SK-N-SH (cell line): ENCODE data around the gene MRAP. TPM values are rescaled to one million over a fixed set of nuclear protein-coding genes. Genes with fewer than 3 reads are reported as not detected.

Experiments
- CTCF ChIA-PET: fragments of 300-600, 350-600 bp; formaldehyde crosslinking; extraction: SDS; loops from one replicate; lab custom pipeline; 2021; lab: Yijun Ruan, JAX
- POLR2A ChIA-PET: fragments of 350-600 bp; sonication (Branson Sonifier 250); formaldehyde crosslinking; extraction: SDS; loops from one replicate; lab custom pipeline; 2020; ENCODE audit warnings: antibody characterized with exemption, inconsistent platforms; lab: Yijun Ruan, JAX
- DNase-seq: peaks from one replicate; pipeline ENCODE4 v3.0.0; 2012
- H2AFZ ChIP-seq: fragments of 200-600 bp; sonication (generic); 2 replicates; pipeline ENCODE4 v1.8.1; 2016; ENCODE audit warnings: antibody characterized with exemption, mild to moderate bottlenecking, low read depth
- H3F3A ChIP-seq: fragments of 200-600 bp; sonication (generic); replicated peaks from 2 replicates; pipeline ENCODE3; 2016; ENCODE audit warnings: antibody characterized with exemption, mild to moderate bottlenecking; ENCODE audit not compliant: insufficient read depth
- H3K27ac ChIP-seq, 2 experiments: fragments of 200-500 bp in 1 of 2; fragments of 200-600 bp in 1 of 2; sonication (Bioruptor generic) in 1 of 2; sonication (generic), shearing (Covaris generic) in 1 of 2; 2 replicates each; pipeline versions ENCODE4 v1.5.1 to v1.6.1; 2014 to 2016; ENCODE audit warnings: low read depth in 2 of 2, inconsistent platforms in 1 of 2, low read length in 1 of 2, mild to moderate bottlenecking in 1 of 2, mixed read lengths in 1 of 2
- H3K27me3 ChIP-seq: fragments of 200-600 bp; sonication (generic), shearing (Covaris generic); 2 replicates; pipeline ENCODE4 v1.6.1; 2016; ENCODE audit warnings: mixed run types; ENCODE audit not compliant: insufficient read depth
- H3K36me3 ChIP-seq, 2 experiments: fragments of 200-500 bp in 1 of 2; fragments of 200-600 bp in 1 of 2; sonication (Bioruptor generic) in 1 of 2; sonication (generic) in 1 of 2; replicated peaks in 1 of 2; 2 replicates each; pipeline versions ENCODE3 to v1.5.1; 2014 to 2016; ENCODE audit warnings: low read length in 1 of 2, mild to moderate bottlenecking in 1 of 2; ENCODE audit not compliant: insufficient read depth in 2 of 2, control insufficient read depth in 1 of 2
- H3K4me1 ChIP-seq, 2 experiments: fragments of 200-500 bp in 1 of 2; fragments of 200-600 bp in 1 of 2; sonication (Bioruptor generic) in 1 of 2; sonication (generic), shearing (Covaris generic) in 1 of 2; 2 replicates each; pipeline versions ENCODE4 v1.5.1 to v1.6.1; 2014 to 2016; ENCODE audit warnings: low read depth in 1 of 2, low read length in 1 of 2, mixed run types in 1 of 2; ENCODE audit not compliant: insufficient read depth in 2 of 2, control insufficient read depth in 1 of 2
- H3K4me2 ChIP-seq: fragments of 200-600 bp; sonication (generic), shearing (Covaris generic); 2 replicates; pipeline ENCODE4 v1.6.1; 2017; ENCODE audit warnings: mixed run types
- H3K4me3 ChIP-seq, 2 experiments: fragments of 200-500 bp in 1 of 2; fragments of 200-600 bp in 1 of 2; sonication (Bioruptor generic) in 1 of 2; sonication (generic), shearing (Covaris generic) in 1 of 2; 2 replicates each; pipeline versions ENCODE4 v1.5.1 to v1.8.1; 2014 to 2016; ENCODE audit warnings: low read depth in 2 of 2, inconsistent platforms in 1 of 2, low read length in 1 of 2, mild to moderate bottlenecking in 1 of 2, mixed read lengths in 1 of 2, moderate library complexity in 1 of 2
- H3K79me2 ChIP-seq: fragments of 200-600 bp; sonication (generic); 2 replicates; pipeline ENCODE4 v1.8.1; 2017; ENCODE audit warnings: mild to moderate bottlenecking; ENCODE audit not compliant: insufficient read depth
- H3K9ac ChIP-seq: fragments of 200-600 bp; sonication (generic); 2 replicates; pipeline ENCODE4 v1.6.1; 2017; ENCODE audit warnings: mixed run types
- H3K9me2 ChIP-seq: fragments of 200-600 bp; sonication (generic); 2 replicates; pipeline ENCODE4 v1.6.1; 2017; ENCODE audit warnings: mixed run types
- H3K9me3 ChIP-seq: fragments of 200-600 bp; sonication (generic); 2 replicates; pipeline ENCODE4 v1.6.1; 2017; ENCODE audit warnings: mixed run types, mild to moderate bottlenecking, moderate library complexity
- H4K20me1 ChIP-seq: fragments of 200-600 bp; sonication (generic); 2 replicates; pipeline ENCODE4 v1.6.1; 2017; ENCODE audit warnings: mild to moderate bottlenecking, mixed run types; ENCODE audit not compliant: insufficient read depth
- ELF1 ChIP-seq: IDR thresholded peaks from 2 replicates; pipeline ENCODE4 v1.4.0; 2012
- EP300 ChIP-seq, 2 experiments: IDR thresholded peaks; 2 replicates each; pipeline versions ENCODE4 v1.4.0 to v1.6.1; 2012; ENCODE audit warnings: borderline replicate concordance in 1 of 2, low read depth in 1 of 2, low read length in 1 of 2
- FOSL2 ChIP-seq: IDR thresholded peaks from 2 replicates; pipeline ENCODE4 v1.4.0; 2012; ENCODE audit warnings: low read depth, mild to moderate bottlenecking, moderate library complexity, borderline replicate concordance
- FOXM1 ChIP-seq: IDR thresholded peaks from 2 replicates; pipeline ENCODE4 v1.4.0; 2012; ENCODE audit warnings: low read depth, mild to moderate bottlenecking
- GABPA ChIP-seq: IDR thresholded peaks from 2 replicates; pipeline ENCODE4 v1.4.0; 2012; ENCODE audit warnings: low read depth, mild to moderate bottlenecking
- GATA2 ChIP-seq: sonication (generic); formaldehyde crosslinking; IDR thresholded peaks from 2 replicates; pipeline ENCODE4 v1.5.0; 2020; ENCODE audit warnings: mild to moderate bottlenecking, missing genetic modification reagents
- JUND ChIP-seq: IDR thresholded peaks from 2 replicates; pipeline ENCODE4 v1.4.0; 2012
- MAX ChIP-seq: IDR thresholded peaks from 2 replicates; pipeline ENCODE4 v1.4.0; 2012; ENCODE audit warnings: low read depth
- MXI1 ChIP-seq: IDR thresholded peaks from 2 replicates; pipeline ENCODE4 v1.6.1; 2012; ENCODE audit warnings: mild to moderate bottlenecking, low read depth, low read length, improper control_type of control experiment
- PBX3 ChIP-seq: IDR thresholded peaks from 2 replicates; pipeline ENCODE4; 2012
- POLR2AphosphoS5 ChIP-seq: IDR thresholded peaks from 2 replicates; pipeline ENCODE4 v1.6.1; 2012; ENCODE audit warnings: low read depth, low read length
- RAD21 ChIP-seq: IDR thresholded peaks from 2 replicates; pipeline ENCODE4 v1.6.1; 2012; ENCODE audit warnings: mild to moderate bottlenecking, low read length
- RFX5 ChIP-seq: IDR thresholded peaks from 2 replicates; pipeline ENCODE4 v1.6.1; 2012; ENCODE audit warnings: mild to moderate bottlenecking, improper control_type of control experiment, low read length
- SIN3A ChIP-seq: IDR thresholded peaks from 2 replicates; pipeline ENCODE4 v1.6.1; 2012; ENCODE audit warnings: low read depth, mild to moderate bottlenecking, low read length, moderate library complexity, borderline replicate concordance
- TAF1 ChIP-seq: IDR thresholded peaks from 2 replicates; pipeline ENCODE4 v1.6.1; 2012; ENCODE audit warnings: low read depth, mild to moderate bottlenecking, low read length, moderate library complexity, borderline replicate concordance
- TEAD4 ChIP-seq: IDR thresholded peaks from 2 replicates; pipeline ENCODE4 v1.4.0; 2012; ENCODE audit warnings: mild to moderate bottlenecking, borderline replicate concordance; ENCODE audit not compliant: insufficient read depth
- USF1 ChIP-seq: IDR thresholded peaks from 2 replicates; pipeline ENCODE4 v1.4.0; 2012; ENCODE audit warnings: low read depth, borderline replicate concordance
- USF2 ChIP-seq: fragments of 150-350 bp; IDR thresholded peaks from 2 replicates; pipeline ENCODE4 v1.6.1; 2017; ENCODE audit warnings: antibody characterized with exemption, low read length, low read depth, borderline replicate concordance
- YY1 ChIP-seq: IDR thresholded peaks from 2 replicates; pipeline ENCODE4 v1.4.0; 2012; ENCODE audit warnings: low read depth, mild to moderate bottlenecking
- ZBTB33 ChIP-seq: IDR thresholded peaks from 2 replicates; pipeline ENCODE4 v1.4.0; 2012; ENCODE audit warnings: low read depth, borderline replicate concordance
- WGBS: methylation state at CpG from one replicate; pipeline ENCODE4 v1.1.6; 2017; ENCODE audit warnings: low lambda C conversion rate; 5-methylcytosine and 5-hydroxymethylcytosine counted together
- polyA plus RNA-seq, 3 experiments: library from polyadenylated mRNA; depleted of rRNA; stranded (reverse); fragments of >200 nt; gene quantifications; 2 replicates each; pipeline ENCODE4 v1.2.3, GENCODE V29; 2012

The MRAP gene
- polyA plus RNA-seq, 1 of the 3 experiments (the other 2 are of a cell fraction) = not detected

GRCh38 chr21:32331444-32332305 is 33.0 kb downstream of the MRAP start:
- ChIA-PET POLR2A (no interaction called here), CTCF (interaction anchor here (0.7 kb wide), 1 partner anchor 9 kb away, joined by 3 read pairs; no protein-coding TSS in a partner anchor)
- peaks cover 6% of the 10 kb centered on the region; the same call in 1 of the 2 replicates for H3K79me2 ChIP-seq
- H3K36me3 ChIP-seq = peaks cover 88 to 96% of the 10 kb centered on the region in 2 experiments
- 0 out of 2 replicates have a peak, but pooled peaks cover 8% of the 10 kb centered on the region for H3K9me3 ChIP-seq
- no peaks in the 10 kb centered on the region for H3K27me3 ChIP-seq
- peaks cover 0 to 7% of the 10 kb centered on the region in 2 experiments; a peak in 1 of 4 replicates for H3K4me1 ChIP-seq
- no peak overlapping the region for H3K4me3 ChIP-seq
- TF ChIP-seq MXI1 (no peak), EP300 (IDR thresholded peaks at IDR 0.05; ENCODE audit: borderline replicate concordance in 1 of 2, low read depth in 1 of 2, low read length in 1 of 2) (no peak), GABPA (no peak), PBX3 (no peak), YY1 (no peak), RAD21 (no peak), MAX (no peak), ELF1 (no peak), TAF1 (no peak), RFX5 (no peak), TEAD4 (no peak), FOXM1 (no peak), SIN3A (no peak), ZBTB33 (no peak), USF1 (no peak), GATA2 (CRISPR knock-in tag) (no peak), POLR2AphosphoS5 (no peak), FOSL2 (no peak), JUND (no peak), USF2 (no peak)
- peaks cover 46% of the 10 kb centered on the region for H3F3A ChIP-seq
- H2AFZ ChIP-seq = no peak overlapping the region
- no peak overlapping the region for H3K27ac ChIP-seq
- H4K20me1 ChIP-seq = no peaks in the 10 kb centered on the region
- no peak overlapping the region for H3K4me2 ChIP-seq
- no peak overlapping the region for H3K9ac ChIP-seq
- DNase-seq = no peak
- H3K9me2 ChIP-seq = no peaks in the 10 kb centered on the region
- 97% methylated on average over 9 of the region's 9 CpGs for WGBS
